RWPE2 (cell line): Measurements from ENCODE around the gene CSPG5.

Experiments used
- ATAC-seq: fragments of 200-7000 bp; cut with Tn5 transposase; 3 replicates; pipeline ENCODE4 v1.9.1; 2021; ENCODE audit warnings: low read depth
- DNase-seq: peaks from one replicate; pipeline ENCODE4 v3.0.0-alpha.2; 2020; ENCODE audit warnings: low spot score
- H3K27ac ChIP-seq: fragments of 450-650 bp; 2 replicates; pipeline ENCODE4 v1.5.1; 2017; ENCODE audit warnings: mild to moderate bottlenecking; ENCODE audit not compliant: poor library complexity, severe bottlenecking
- H3K27me3 ChIP-seq: fragments of 250-450 bp; sonication (Bioruptor Pico); 2 replicates; pipeline ENCODE4 v1.5.1; 2021; ENCODE audit warnings: mild to moderate bottlenecking, moderate library complexity; ENCODE audit not compliant: insufficient read depth, poor library complexity, severe bottlenecking
- H3K36me3 ChIP-seq: fragments of 250-450 bp; sonication (Bioruptor Pico); 2 replicates; pipeline ENCODE4 v1.5.1; 2020; ENCODE audit warnings: low read depth, mild to moderate bottlenecking, moderate library complexity
- H3K4me1 ChIP-seq: fragments of 250-450 bp; sonication (Bioruptor Pico); 2 replicates; pipeline ENCODE4 v1.5.1; 2021; ENCODE audit warnings: mild to moderate bottlenecking, moderate library complexity; ENCODE audit not compliant: insufficient read depth, poor library complexity, severe bottlenecking
- H3K4me3 ChIP-seq: fragments of 250-450 bp; sonication (Bioruptor Pico); 2 replicates; pipeline ENCODE4 v1.5.1; 2021; ENCODE audit warnings: mild to moderate bottlenecking, moderate library complexity; ENCODE audit not compliant: severe bottlenecking
- H3K9me3 ChIP-seq: fragments of 250-450 bp; sonication (Bioruptor Pico); 2 replicates; pipeline ENCODE4 v1.5.1; 2021; ENCODE audit warnings: mild to moderate bottlenecking, moderate library complexity; ENCODE audit not compliant: severe bottlenecking
- TF ChIP-seq, protein P1 (sequence below): fragments of 450-650 bp; IDR thresholded peaks from one replicate; pipeline ENCODE4 v1.5.1; 2017; ENCODE audit warnings: mild to moderate bottlenecking, moderate library complexity; ENCODE audit not compliant: poor library complexity, severe bottlenecking

CSPG5 gene

DNA sequence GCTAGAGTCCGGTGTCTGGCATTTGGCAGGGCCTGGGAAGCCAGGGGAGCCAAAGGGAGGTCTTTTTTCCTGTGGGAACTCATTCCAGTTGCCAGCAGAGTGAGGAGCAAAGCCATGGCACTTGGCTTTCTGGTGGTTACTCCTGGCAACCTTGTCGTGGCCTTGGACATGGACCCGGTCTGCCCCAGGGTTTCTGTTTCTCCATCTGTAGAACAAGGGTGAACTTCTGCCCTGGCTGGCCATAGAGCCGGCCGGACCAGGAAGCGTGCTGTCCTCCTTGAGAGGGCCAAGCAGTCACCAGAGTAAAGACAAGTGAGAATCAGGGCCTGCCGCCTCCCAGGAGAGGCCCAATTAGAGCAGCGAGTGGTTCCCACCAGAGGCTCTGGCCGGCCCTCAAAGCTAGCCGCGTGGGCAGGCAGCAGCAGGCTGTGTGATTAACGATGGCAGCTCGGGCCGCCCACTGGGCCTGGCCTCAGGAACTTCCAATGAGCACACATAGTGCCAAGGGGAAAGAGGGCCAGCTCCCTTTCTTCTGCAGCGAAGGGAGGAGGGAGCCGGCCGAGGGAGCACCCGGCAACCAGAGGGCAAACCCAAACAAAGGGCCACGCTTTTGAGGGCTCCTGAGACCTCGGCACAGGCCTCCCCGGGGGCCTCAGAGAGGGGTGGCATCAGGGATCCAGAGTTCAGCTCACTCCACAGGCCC is 36.0 kb downstream of the CSPG5 start:
- TF ChIP-seq, protein P1, sequence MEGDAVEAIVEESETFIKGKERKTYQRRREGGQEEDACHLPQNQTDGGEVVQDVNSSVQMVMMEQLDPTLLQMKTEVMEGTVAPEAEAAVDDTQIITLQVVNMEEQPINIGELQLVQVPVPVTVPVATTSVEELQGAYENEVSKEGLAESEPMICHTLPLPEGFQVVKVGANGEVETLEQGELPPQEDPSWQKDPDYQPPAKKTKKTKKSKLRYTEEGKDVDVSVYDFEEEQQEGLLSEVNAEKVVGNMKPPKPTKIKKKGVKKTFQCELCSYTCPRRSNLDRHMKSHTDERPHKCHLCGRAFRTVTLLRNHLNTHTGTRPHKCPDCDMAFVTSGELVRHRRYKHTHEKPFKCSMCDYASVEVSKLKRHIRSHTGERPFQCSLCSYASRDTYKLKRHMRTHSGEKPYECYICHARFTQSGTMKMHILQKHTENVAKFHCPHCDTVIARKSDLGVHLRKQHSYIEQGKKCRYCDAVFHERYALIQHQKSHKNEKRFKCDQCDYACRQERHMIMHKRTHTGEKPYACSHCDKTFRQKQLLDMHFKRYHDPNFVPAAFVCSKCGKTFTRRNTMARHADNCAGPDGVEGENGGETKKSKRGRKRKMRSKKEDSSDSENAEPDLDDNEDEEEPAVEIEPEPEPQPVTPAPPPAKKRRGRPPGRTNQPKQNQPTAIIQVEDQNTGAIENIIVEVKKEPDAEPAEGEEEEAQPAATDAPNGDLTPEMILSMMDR = no peak
- Histone ChIP-seq H3K36me3 (no peaks in the 10 kb centered on the region), H3K4me3 (no peak overlapping the region), H3K4me1 (no peaks in the 10 kb centered on the region), H3K27me3 (no peaks in the 10 kb centered on the region), H3K9me3 (no peaks in the 10 kb centered on the region), H3K27ac (no peak overlapping the region)
- ATAC-seq = no peak
- DNase-seq = no peak

DNA sequence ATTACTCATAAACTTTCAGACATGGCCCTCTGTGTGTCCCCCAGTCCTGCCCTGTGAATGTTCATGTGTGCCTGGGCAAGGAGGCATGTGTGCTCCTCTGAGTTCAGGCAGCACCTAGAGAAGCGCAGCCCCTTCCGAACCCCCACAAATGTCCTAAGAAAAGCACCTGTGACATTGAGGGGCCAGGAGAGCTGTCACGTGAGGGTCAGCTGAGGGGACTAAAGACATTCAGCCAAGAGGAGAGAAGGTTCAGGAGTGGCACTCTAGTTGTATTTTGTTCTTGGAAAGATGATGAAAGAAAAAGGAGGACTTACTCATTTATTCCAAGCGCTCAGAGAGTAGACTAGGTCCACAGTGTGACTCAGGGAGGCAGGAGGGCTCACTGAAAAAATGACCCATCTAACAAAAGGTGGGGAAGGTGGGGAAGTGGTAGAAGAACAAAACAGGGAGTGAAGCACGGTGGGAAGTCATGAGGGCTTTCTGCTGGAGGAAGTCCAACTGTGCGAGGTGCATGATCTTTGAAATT is 37.0 kb downstream of the CSPG5 start:
- no peaks in the 10 kb centered on the region for H3K4me1 ChIP-seq
- ATAC-seq = no peak
- no peak overlapping the region for H3K4me3 ChIP-seq
- H3K36me3 ChIP-seq = no peaks in the 10 kb centered on the region
- no peak overlapping the region for H3K27ac ChIP-seq
- TF ChIP-seq, protein P1 = no peak
- no peaks in the 10 kb centered on the region for H3K27me3 ChIP-seq
- no peaks in the 10 kb centered on the region for H3K9me3 ChIP-seq
- DNase-seq = no peak

- Histone ChIP-seq H3K9me3 (no peaks in the 10 kb centered on the region), H3K27me3 (no peaks in the 10 kb centered on the region), H3K27ac (no peak overlapping the region), H3K36me3 (no peaks in the 10 kb centered on the region), H3K4me1 (no peaks in the 10 kb centered on the region), H3K4me3 (no peak overlapping the region)
- no peak for ATAC-seq
- DNase-seq = no peak
- TF ChIP-seq, protein P1 = no peak
Measured at GRCh38 chr3:47540281-47540680, 38.4 kb downstream of the CSPG5 start.

GRCh38 chr3:47536967-47537366 is 41.7 kb downstream of the CSPG5 start:
- ATAC-seq (no peak), DNase-seq (no peak)
- TF ChIP-seq, protein P1 = no peak
- no peaks in the 10 kb centered on the region for H3K36me3 ChIP-seq
- no peak overlapping the region for H3K4me3 ChIP-seq
- no peak overlapping the region for H3K27ac ChIP-seq
- no peaks in the 10 kb centered on the region for H3K27me3 ChIP-seq
- no peaks in the 10 kb centered on the region for H3K4me1 ChIP-seq
- H3K9me3 ChIP-seq = no peaks in the 10 kb centered on the region

GRCh38 chr3:47536221-47536891 is 42.3 kb downstream of the CSPG5 start:
- no peak overlapping the region for H3K27ac ChIP-seq
- DNase-seq (no peak), ATAC-seq (no peak)
- TF ChIP-seq, protein P1 = no peak
- no peaks in the 10 kb centered on the region for H3K9me3 ChIP-seq
- no peaks in the 10 kb centered on the region for H3K36me3 ChIP-seq
- H3K4me3 ChIP-seq = no peak overlapping the region
- H3K27me3 ChIP-seq = no peaks in the 10 kb centered on the region
- H3K4me1 ChIP-seq = no peaks in the 10 kb centered on the region
